ENCODE results near the gene PARD3.

GRCh38 chr10:34087095-34087418, 728.0 kb downstream of the PARD3 start:
- TF ChIP-seq CTCF (IDR thresholded peaks at IDR 0.05; ENCODE audit: insufficient read depth, low read length, poor library complexity, severe bottlenecking) (no peak), EZH2phosphoT487 (conservative IDR thresholded peaks at IDR 0.05; ENCODE audit: low read length) (no peak)
